Measurements from ENCODE around the gene SUPT5H. TPM values are rescaled to one million over a fixed set of nuclear protein-coding genes. Genes with fewer than 3 reads are reported as not detected.
"Not testable (repeated sequence)": the region's sequence is repeated elsewhere in the genome, so short reads cannot be mapped to it uniquely, and the experiment has no call there.

SUPT5H gene
- total RNA-seq, 1 donor from 2014 or later, result 160 TPM

GRCh38 chr19:39472746-39473442, 27.5 kb downstream of the SUPT5H start:
- Mint-ChIP-seq H3K9me3 (ENCODE audit: unreplicated experiment) (peaks cover 4% of the 10 kb centered on the region), H3K36me3 (ENCODE audit: unreplicated experiment) (no peaks in the 10 kb centered on the region), H3K27ac (ENCODE audit: unreplicated experiment) (no peak overlapping the region), H3K27me3 (ENCODE audit: unreplicated experiment) (peaks cover 2% of the 10 kb centered on the region), H3K4me1 (ENCODE audit: low read depth, unreplicated experiment) (no peaks in the 10 kb centered on the region), H3K4me3 (ENCODE audit: unreplicated experiment) (no peak overlapping the region)
- no peak for DNase-seq
- TF ChIP-seq CTCF (IDR thresholded peaks at IDR 0.05; ENCODE audit: partially characterized antibody, unreplicated experiment), result no peak

GRCh38 chr19:39473443-39473960, 28.1 kb downstream of the SUPT5H start:
- Mint-ChIP-seq H3K4me1 (ENCODE audit: low read depth, unreplicated experiment) (no peaks in the 10 kb centered on the region), H3K4me3 (ENCODE audit: unreplicated experiment) (no peak overlapping the region), H3K36me3 (ENCODE audit: unreplicated experiment) (no peaks in the 10 kb centered on the region), H3K27me3 (ENCODE audit: unreplicated experiment) (peaks cover 2% of the 10 kb centered on the region), H3K27ac (ENCODE audit: unreplicated experiment) (peak overlapping the region; percentile 38), H3K9me3 (ENCODE audit: unreplicated experiment) (peaks cover 4% of the 10 kb centered on the region)
- no peak for DNase-seq
- no peak for TF ChIP-seq CTCF (IDR thresholded peaks at IDR 0.05; ENCODE audit: partially characterized antibody, unreplicated experiment)

- Mint-ChIP-seq H3K4me1 (ENCODE audit: low read depth, unreplicated experiment) (no peaks in the 10 kb centered on the region), H3K4me3 (ENCODE audit: unreplicated experiment) (no peak overlapping the region), H3K36me3 (ENCODE audit: unreplicated experiment) (no peaks in the 10 kb centered on the region), H3K27ac (ENCODE audit: unreplicated experiment) (peak overlapping the region; percentile 38), H3K27me3 (ENCODE audit: unreplicated experiment) (peaks cover 2% of the 10 kb centered on the region), H3K9me3 (ENCODE audit: unreplicated experiment) (peaks cover 4% of the 10 kb centered on the region)
- TF ChIP-seq CTCF (IDR thresholded peaks at IDR 0.05; ENCODE audit: partially characterized antibody, unreplicated experiment), result peak; percentile 84
- peak; percentile 90 for DNase-seq
These were observed 28.8 kb downstream of the SUPT5H start for GRCh38 chr19:39474139-39474620.

- Mint-ChIP-seq H3K27me3 (ENCODE audit: unreplicated experiment) (peaks cover 4% of the 10 kb centered on the region), H3K9me3 (ENCODE audit: unreplicated experiment) (peaks cover 10% of the 10 kb centered on the region), H3K27ac (ENCODE audit: unreplicated experiment) (no peak overlapping the region), H3K4me1 (ENCODE audit: low read depth, unreplicated experiment) (peaks cover 11% of the 10 kb centered on the region), H3K36me3 (ENCODE audit: unreplicated experiment) (no peaks in the 10 kb centered on the region), H3K4me3 (ENCODE audit: unreplicated experiment) (no peak overlapping the region)
- TF ChIP-seq CTCF (IDR thresholded peaks at IDR 0.05; ENCODE audit: partially characterized antibody, unreplicated experiment), result no peak
- DNase-seq, result no peak
These were observed 30.4 kb downstream of the SUPT5H start for GRCh38 chr19:39475748-39476147.

- H3K9me3 Mint-ChIP-seq (ENCODE audit: unreplicated experiment), result peaks cover 23% of the 10 kb centered on the region
- H3K4me3 Mint-ChIP-seq (ENCODE audit: unreplicated experiment), result peak overlapping the region; percentile 89
- H3K4me1 Mint-ChIP-seq (ENCODE audit: low read depth, unreplicated experiment), result peaks cover 33% of the 10 kb centered on the region
These were observed 34.0 kb downstream of the SUPT5H start for GRCh38 chr19:39479319-39479801.

More at GRCh38 chr19:39479319-39479801, 34.0 kb downstream of the SUPT5H start:
- Mint-ChIP-seq H3K27me3 (ENCODE audit: unreplicated experiment) (peaks cover 18% of the 10 kb centered on the region), H3K27ac (ENCODE audit: unreplicated experiment) (peak overlapping the region; percentile 95)
- not testable (repeated sequence) for H3K36me3 Mint-ChIP-seq (ENCODE audit: unreplicated experiment); DNase-seq

Data from glutamatergic neuron (in vitro differentiated cells).